ENCODE measurements around the gene ADH1B.

DNA sequence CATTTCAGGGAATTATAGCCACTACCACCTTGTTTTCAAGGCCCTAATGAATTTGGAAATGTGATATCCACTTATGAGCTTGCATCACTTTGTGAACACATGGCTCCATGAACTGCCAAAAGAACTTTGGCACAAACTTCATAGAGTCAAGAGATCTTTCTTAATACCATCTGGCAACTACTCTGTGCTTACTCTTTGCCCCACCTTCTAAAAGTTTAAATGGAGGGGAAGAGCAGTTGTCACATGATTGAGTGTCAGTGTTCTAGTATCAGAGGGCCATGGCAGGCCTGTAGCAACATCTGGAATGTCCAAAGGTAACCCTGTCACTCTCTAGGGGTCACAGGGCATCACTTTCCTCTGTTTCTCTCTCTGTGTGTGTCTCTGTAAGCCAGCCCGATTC lies 2.6 kb upstream of the ADH1B start:
- TF ChIP-seq, protein P1, sequence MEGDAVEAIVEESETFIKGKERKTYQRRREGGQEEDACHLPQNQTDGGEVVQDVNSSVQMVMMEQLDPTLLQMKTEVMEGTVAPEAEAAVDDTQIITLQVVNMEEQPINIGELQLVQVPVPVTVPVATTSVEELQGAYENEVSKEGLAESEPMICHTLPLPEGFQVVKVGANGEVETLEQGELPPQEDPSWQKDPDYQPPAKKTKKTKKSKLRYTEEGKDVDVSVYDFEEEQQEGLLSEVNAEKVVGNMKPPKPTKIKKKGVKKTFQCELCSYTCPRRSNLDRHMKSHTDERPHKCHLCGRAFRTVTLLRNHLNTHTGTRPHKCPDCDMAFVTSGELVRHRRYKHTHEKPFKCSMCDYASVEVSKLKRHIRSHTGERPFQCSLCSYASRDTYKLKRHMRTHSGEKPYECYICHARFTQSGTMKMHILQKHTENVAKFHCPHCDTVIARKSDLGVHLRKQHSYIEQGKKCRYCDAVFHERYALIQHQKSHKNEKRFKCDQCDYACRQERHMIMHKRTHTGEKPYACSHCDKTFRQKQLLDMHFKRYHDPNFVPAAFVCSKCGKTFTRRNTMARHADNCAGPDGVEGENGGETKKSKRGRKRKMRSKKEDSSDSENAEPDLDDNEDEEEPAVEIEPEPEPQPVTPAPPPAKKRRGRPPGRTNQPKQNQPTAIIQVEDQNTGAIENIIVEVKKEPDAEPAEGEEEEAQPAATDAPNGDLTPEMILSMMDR (IDR thresholded peaks at IDR 0.05): no peak
- TF ChIP-seq ZFX (IDR thresholded peaks at IDR 0.05; ENCODE audit: borderline replicate concordance): no peak
